T-helper 2 cell treated with Interferon-gamma antibody and Interleukin-4, amounts not matched to agents 5 μg/mL and 100 μg/mL, for 36 hours (primary cell): Measurements from ENCODE around the gene CCR6.

ENCODE experiments used
- DNase-seq: peaks from one replicate; pipeline ENCODE4 v3.0.0; 2021; ENCODE audit warnings: low spot score
- H3K27ac Mint-ChIP-seq: one replicate; pipeline ENCODE4 v1.8.0; 2021; ENCODE audit warnings: mild to moderate bottlenecking, mixed read lengths
- H3K27me3 Mint-ChIP-seq: one replicate; pipeline ENCODE4 v1.8.0; 2021; ENCODE audit warnings: low read depth, mixed read lengths
- H3K36me3 Mint-ChIP-seq: one replicate; pipeline ENCODE4 v1.8.0; 2021; ENCODE audit warnings: low read depth, mixed read lengths
- H3K4me1 Mint-ChIP-seq: one replicate; pipeline ENCODE4 v1.8.0; 2021; ENCODE audit warnings: low read depth, mixed read lengths
- H3K4me3 Mint-ChIP-seq: one replicate; pipeline ENCODE4 v1.8.0; 2022; ENCODE audit warnings: mild to moderate bottlenecking, moderate library complexity, mixed read lengths
- H3K9me3 Mint-ChIP-seq: one replicate; pipeline ENCODE4 v1.8.0; 2021; ENCODE audit warnings: mixed read lengths

The CCR6 gene

GRCh38 chr6:167119670-167120582 lies 3.0 kb upstream of the CCR6 start:
- DNase-seq: no peak

GRCh38 chr6:167120583-167120903 lies 2.4 kb upstream of the CCR6 start:
- H3K36me3 Mint-ChIP-seq: no peaks in the 10 kb centered on the region
- H3K27ac Mint-ChIP-seq: no peak overlapping the region
- no peak overlapping the region for H3K4me3 Mint-ChIP-seq
- DNase-seq: no peak
- no peaks in the 10 kb centered on the region for H3K9me3 Mint-ChIP-seq
- H3K4me1 Mint-ChIP-seq: no peaks in the 10 kb centered on the region
- H3K27me3 Mint-ChIP-seq: peaks cover 5% of the 10 kb centered on the region

More at GRCh38 chr6:167119670-167120582, 3.0 kb upstream of the CCR6 start:
- H3K27ac Mint-ChIP-seq: no peak overlapping the region
- H3K4me3 Mint-ChIP-seq: no peak overlapping the region
- H3K36me3 Mint-ChIP-seq: no peaks in the 10 kb centered on the region
- no peaks in the 10 kb centered on the region for H3K4me1 Mint-ChIP-seq
- peaks cover 5% of the 10 kb centered on the region for H3K27me3 Mint-ChIP-seq
- no peaks in the 10 kb centered on the region for H3K9me3 Mint-ChIP-seq

DNA sequence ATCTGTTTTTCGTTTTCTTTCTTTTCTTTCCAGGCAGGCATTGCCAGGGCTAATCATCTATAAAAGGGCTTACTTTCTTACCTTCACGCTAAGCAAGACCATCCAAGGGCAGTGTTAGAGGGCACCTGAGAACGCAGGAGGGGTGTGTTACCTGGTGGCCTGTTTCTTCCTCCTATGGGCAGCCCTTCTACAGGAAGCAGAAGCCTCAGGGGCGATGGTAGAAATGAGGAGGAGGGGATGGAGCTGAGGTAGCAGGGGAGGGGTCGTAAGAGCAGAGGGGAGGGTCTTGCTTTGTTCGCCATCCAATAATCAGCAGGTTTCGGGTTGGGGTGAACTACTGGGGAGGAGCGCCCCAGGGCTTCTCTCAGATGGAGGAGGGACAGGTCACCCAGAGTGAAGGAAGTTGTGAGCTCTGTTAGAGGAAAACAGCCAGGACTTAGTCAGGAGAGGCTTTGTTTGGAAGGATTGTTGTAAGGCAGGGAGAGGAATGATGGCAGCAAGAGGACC lies 1.5 kb upstream of the CCR6 start:
- no peak for DNase-seq
- peaks cover 5% of the 10 kb centered on the region for H3K27me3 Mint-ChIP-seq
- H3K4me3 Mint-ChIP-seq: no peak overlapping the region
- H3K4me1 Mint-ChIP-seq: no peaks in the 10 kb centered on the region
- no peak overlapping the region for H3K27ac Mint-ChIP-seq
- no peaks in the 10 kb centered on the region for H3K36me3 Mint-ChIP-seq
- no peaks in the 10 kb centered on the region for H3K9me3 Mint-ChIP-seq

DNA sequence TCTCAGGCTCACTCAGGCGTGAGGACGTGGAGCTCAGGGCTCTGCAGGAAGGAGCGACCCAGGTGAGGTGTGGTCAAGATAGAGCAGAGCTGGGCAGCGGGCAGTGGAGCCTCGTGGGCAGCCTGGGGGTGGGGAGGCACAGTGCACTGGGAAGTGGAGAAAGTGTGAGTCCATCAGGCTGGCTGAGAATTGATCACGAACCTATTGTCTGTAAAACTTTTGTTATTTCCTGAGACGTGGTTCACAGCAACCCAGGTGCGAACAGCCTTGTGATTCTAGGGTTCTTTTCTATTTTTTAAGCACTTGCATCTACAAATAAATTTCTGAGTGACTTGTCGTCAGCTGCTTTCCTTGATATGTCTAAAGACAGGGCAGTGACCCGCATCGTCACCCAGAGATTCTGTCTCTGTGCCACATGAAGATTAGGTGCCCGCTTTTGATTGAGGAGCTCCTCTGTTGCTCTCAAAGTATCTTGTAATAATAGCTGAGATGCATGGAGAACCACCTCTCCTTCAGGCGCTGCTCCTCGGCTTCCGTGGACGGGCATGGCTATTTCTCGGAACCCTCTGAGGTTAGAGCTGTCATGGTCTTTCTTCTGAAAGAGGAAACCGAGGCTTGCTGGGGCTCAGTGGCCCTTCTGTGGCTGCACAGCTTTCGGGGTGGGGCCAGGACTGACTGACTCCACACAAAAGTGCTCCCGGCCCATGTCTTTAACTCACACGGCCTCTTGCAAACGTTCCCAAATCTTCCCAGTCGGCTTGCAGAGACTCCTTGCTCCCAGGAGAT lies 662 bp upstream of the CCR6 start:
- Mint-ChIP-seq H3K36me3 (no peaks in the 10 kb centered on the region), H3K4me1 (no peaks in the 10 kb centered on the region), H3K27me3 (peaks cover 5% of the 10 kb centered on the region), H3K27ac (no peak overlapping the region), H3K4me3 (no peak overlapping the region), H3K9me3 (no peaks in the 10 kb centered on the region)
- DNase-seq: no peak

DNA sequence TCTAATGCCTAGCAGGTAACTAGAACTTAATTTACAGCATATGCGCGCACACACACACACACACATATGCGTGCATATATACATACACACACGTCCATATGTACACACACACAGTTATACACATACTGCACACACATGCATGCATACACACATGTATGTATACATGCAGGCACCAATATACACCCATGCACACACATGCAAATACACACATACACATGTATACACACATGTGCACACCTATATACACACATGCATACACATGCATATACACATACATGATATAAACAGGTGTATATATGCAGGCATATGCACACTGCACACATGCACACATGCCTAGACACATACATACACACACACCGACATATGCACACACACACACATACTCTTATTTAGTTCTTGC lies 1.9 kb downstream of the CCR6 start:
- Mint-ChIP-seq H3K9me3 (no peaks in the 10 kb centered on the region), H3K27me3 (no peaks in the 10 kb centered on the region), H3K27ac (no peak overlapping the region), H3K4me1 (no peaks in the 10 kb centered on the region), H3K36me3 (no peaks in the 10 kb centered on the region), H3K4me3 (no peak overlapping the region)
- DNase-seq: no peak

DNA sequence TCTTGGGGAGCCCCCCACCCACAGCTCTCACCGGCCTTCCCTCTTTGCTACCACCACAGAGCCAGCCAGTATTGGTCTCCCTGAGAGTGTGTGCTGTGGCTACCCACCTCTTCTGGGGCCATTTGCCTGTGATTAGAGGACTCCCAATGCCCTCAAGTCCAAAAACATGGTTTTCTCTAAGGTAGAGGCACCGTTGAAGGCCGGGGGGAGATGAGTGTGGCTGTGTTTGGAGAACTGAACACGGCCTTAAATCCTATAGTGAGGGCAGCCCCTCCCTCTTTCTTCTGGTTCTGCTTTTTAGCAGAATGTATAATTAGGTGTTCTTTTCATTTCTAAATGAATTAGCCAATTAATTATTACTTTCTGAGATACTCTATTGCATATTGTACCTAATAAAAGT lies 2.5 kb downstream of the CCR6 start:
- Mint-ChIP-seq H3K27me3 (no peaks in the 10 kb centered on the region), H3K36me3 (no peaks in the 10 kb centered on the region), H3K9me3 (no peaks in the 10 kb centered on the region), H3K27ac (no peak overlapping the region), H3K4me3 (no peak overlapping the region), H3K4me1 (no peaks in the 10 kb centered on the region)
- no peak for DNase-seq

GRCh38 chr6:167125855-167126349 lies 3.0 kb downstream of the CCR6 start:
- H3K36me3 Mint-ChIP-seq: no peaks in the 10 kb centered on the region
- no peaks in the 10 kb centered on the region for H3K4me1 Mint-ChIP-seq
- no peak overlapping the region for H3K27ac Mint-ChIP-seq
- no peak overlapping the region for H3K4me3 Mint-ChIP-seq
- no peaks in the 10 kb centered on the region for H3K27me3 Mint-ChIP-seq
- no peaks in the 10 kb centered on the region for H3K9me3 Mint-ChIP-seq
- no peak for DNase-seq

GRCh38 chr6:167127785-167128531 lies 5.1 kb downstream of the CCR6 start:
- no peak for DNase-seq
- no peaks in the 10 kb centered on the region for H3K27me3 Mint-ChIP-seq
- no peaks in the 10 kb centered on the region for H3K4me1 Mint-ChIP-seq
- no peak overlapping the region for H3K27ac Mint-ChIP-seq
- no peaks in the 10 kb centered on the region for H3K36me3 Mint-ChIP-seq
- no peaks in the 10 kb centered on the region for H3K9me3 Mint-ChIP-seq
- H3K4me3 Mint-ChIP-seq: no peak overlapping the region

GRCh38 chr6:167129159-167129558 lies 6.3 kb downstream of the CCR6 start:
- H3K4me3 Mint-ChIP-seq: no peak overlapping the region
- H3K9me3 Mint-ChIP-seq: no peaks in the 10 kb centered on the region
- no peaks in the 10 kb centered on the region for H3K4me1 Mint-ChIP-seq
- no peaks in the 10 kb centered on the region for H3K36me3 Mint-ChIP-seq
- H3K27me3 Mint-ChIP-seq: no peaks in the 10 kb centered on the region
- H3K27ac Mint-ChIP-seq: no peak overlapping the region
- no peak for DNase-seq

DNA sequence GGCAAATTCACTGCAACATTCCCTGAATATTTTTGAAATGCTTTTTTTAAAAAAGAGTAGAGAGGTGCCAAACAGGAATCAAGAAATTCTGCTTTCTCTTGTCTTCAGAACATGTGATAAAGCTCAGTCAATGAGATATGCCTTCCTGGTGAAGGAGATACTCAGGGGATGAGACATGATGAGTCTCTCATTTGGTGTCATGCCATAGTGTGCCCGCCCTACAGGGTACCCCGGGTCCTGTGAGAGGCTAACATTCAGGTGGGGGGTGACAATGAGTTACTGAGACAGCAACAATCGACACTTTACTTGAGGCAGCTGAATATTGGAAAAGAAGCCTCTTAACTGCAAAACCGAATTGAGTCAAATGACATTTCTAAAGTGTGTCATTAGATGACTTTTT lies 6.7 kb downstream of the CCR6 start:
- no peak overlapping the region for H3K4me3 Mint-ChIP-seq
- no peak overlapping the region for H3K27ac Mint-ChIP-seq
- no peak for DNase-seq
- H3K9me3 Mint-ChIP-seq: no peaks in the 10 kb centered on the region
- H3K4me1 Mint-ChIP-seq: no peaks in the 10 kb centered on the region
- no peaks in the 10 kb centered on the region for H3K36me3 Mint-ChIP-seq
- no peaks in the 10 kb centered on the region for H3K27me3 Mint-ChIP-seq

DNA sequence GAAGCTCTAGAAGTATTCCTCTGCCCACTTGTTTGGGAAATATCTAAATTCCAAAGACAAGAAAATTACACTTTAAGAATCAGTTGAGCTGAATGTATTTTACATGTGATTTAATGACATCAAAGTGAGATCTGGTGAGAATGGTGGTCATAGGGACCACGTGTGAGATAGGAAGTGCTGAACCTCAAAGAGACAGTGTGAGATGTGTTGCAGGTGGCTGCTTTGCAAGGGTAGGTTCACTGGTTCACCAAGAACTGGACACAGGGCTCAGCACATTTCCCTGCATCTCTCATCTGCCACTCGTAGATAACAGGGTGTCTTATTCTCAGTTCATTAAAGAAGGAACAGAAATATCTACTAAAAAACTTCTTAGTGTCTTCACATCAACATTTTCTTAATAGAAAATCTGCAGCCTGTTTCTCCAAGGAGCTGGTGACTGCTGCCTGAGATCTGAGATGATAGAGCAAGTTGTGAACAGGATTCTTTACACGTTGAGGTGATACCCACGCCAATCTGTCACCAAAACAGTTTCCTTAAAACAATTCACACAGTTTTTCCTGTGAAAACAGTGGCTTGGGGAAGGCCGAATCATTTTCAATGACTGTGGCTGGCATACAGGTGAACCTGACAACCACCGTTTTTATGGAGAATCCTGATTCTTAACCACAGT lies 7.2 kb downstream of the CCR6 start:
- no peak overlapping the region for H3K4me3 Mint-ChIP-seq
- no peaks in the 10 kb centered on the region for H3K36me3 Mint-ChIP-seq
- DNase-seq: no peak
- H3K9me3 Mint-ChIP-seq: no peaks in the 10 kb centered on the region
- no peak overlapping the region for H3K27ac Mint-ChIP-seq
- H3K27me3 Mint-ChIP-seq: no peaks in the 10 kb centered on the region
- H3K4me1 Mint-ChIP-seq: no peaks in the 10 kb centered on the region

GRCh38 chr6:167130712-167131684 lies 8.1 kb downstream of the CCR6 start:
- no peaks in the 10 kb centered on the region for H3K9me3 Mint-ChIP-seq
- H3K4me3 Mint-ChIP-seq: no peak overlapping the region
- H3K4me1 Mint-ChIP-seq: no peaks in the 10 kb centered on the region
- H3K27me3 Mint-ChIP-seq: no peaks in the 10 kb centered on the region
- no peaks in the 10 kb centered on the region for H3K36me3 Mint-ChIP-seq
- no peak for DNase-seq
- no peak overlapping the region for H3K27ac Mint-ChIP-seq
